GM23338 (cell line): ENCODE data around the gene THAP8.

ENCODE experiments used
- CREB1 ChIP-seq: fragments of 250-450 bp; sonication (Bioruptor Pico); IDR thresholded peaks from 2 replicates; pipeline ENCODE4 v1.5.0; 2020; ENCODE audit warnings: low read depth, mild to moderate bottlenecking, moderate library complexity
- EZH2 ChIP-seq: fragments of 200-600 bp; sonication (generic); IDR thresholded peaks from one replicate; pipeline ENCODE4 v1.8.0; 2017; ENCODE audit warnings: antibody characterized with exemption, mild to moderate bottlenecking, low read depth; ENCODE audit not compliant: unreplicated experiment
- EZH2phosphoT487 ChIP-seq: fragments of 200-600 bp; sonication (generic); IDR thresholded peaks from one replicate; pipeline ENCODE4 v1.8.1; 2018; ENCODE audit warnings: antibody characterized with exemption; ENCODE audit not compliant: unreplicated experiment
- JUNB ChIP-seq: IDR thresholded peaks from one replicate; pipeline ENCODE4 v1.6.1; 2016; ENCODE audit warnings: antibody characterized with exemption; ENCODE audit not compliant: unreplicated experiment
- POLR2AphosphoS5 ChIP-seq: IDR thresholded peaks from 2 replicates; pipeline ENCODE4 v1.6.1; 2016; ENCODE audit warnings: antibody characterized with exemption, low read depth
- ZNF114 ChIP-seq: fragments of 250-450 bp; sonication (Bioruptor Pico); IDR thresholded peaks from 2 replicates; pipeline ENCODE4 v1.5.0; 2020; ENCODE audit warnings: mild to moderate bottlenecking, moderate library complexity
- ZNF331 ChIP-seq: fragments of 250-450 bp; sonication (Bioruptor Pico); IDR thresholded peaks from 2 replicates; pipeline ENCODE4 v1.5.0; 2020; ENCODE audit warnings: low read depth, mild to moderate bottlenecking, moderate library complexity
- TF ChIP-seq, protein P1 (sequence below), 2 experiments: fragments of 200-600 bp in 1 of 2; sonication (generic) in 1 of 2; conservative IDR thresholded peaks; 2 replicates each; pipeline versions ENCODE4 v1.5.1 to v1.6.1; 2016 to 2017; ENCODE audit warnings: antibody characterized with exemption in 2 of 2, low read depth in 2 of 2, mild to moderate bottlenecking in 2 of 2, moderate library complexity in 1 of 2
- TF ChIP-seq, protein P2 (sequence below): IDR thresholded peaks from one replicate; pipeline ENCODE4 v1.6.1; 2018; ENCODE audit warnings: antibody characterized with exemption; ENCODE audit not compliant: unreplicated experiment
- TF ChIP-seq, protein P3 (sequence below): IDR thresholded peaks from 2 replicates; pipeline ENCODE4 v1.6.1; 2016; ENCODE audit warnings: antibody characterized with exemption

DNA sequence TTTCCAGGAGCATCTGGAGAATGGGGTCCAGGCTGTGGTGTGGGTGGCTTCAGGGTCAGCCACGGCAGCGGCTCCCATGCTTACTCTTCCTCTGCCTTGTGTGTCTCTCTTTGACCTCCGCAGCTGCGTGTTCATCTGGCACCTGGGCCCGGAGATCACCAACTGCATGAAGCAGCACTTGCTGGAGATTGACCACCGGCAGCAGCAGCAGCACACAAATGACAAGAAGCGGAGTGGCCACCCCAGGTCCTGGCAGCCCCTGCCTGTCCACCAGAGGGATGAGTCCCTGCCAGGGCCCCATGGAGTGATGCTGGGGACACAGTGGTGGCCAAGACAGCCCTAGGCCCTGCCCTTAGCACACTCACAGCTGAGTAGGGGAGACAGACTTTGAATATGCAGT is 38.5 kb upstream of the THAP8 start:
- TF ChIP-seq, protein P1, sequence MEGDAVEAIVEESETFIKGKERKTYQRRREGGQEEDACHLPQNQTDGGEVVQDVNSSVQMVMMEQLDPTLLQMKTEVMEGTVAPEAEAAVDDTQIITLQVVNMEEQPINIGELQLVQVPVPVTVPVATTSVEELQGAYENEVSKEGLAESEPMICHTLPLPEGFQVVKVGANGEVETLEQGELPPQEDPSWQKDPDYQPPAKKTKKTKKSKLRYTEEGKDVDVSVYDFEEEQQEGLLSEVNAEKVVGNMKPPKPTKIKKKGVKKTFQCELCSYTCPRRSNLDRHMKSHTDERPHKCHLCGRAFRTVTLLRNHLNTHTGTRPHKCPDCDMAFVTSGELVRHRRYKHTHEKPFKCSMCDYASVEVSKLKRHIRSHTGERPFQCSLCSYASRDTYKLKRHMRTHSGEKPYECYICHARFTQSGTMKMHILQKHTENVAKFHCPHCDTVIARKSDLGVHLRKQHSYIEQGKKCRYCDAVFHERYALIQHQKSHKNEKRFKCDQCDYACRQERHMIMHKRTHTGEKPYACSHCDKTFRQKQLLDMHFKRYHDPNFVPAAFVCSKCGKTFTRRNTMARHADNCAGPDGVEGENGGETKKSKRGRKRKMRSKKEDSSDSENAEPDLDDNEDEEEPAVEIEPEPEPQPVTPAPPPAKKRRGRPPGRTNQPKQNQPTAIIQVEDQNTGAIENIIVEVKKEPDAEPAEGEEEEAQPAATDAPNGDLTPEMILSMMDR (conservative IDR thresholded peaks at IDR 0.05; ENCODE audit: low read depth in 2 of 2): no peak
- TF ChIP-seq EZH2: no peak
- no peak for TF ChIP-seq POLR2AphosphoS5
- TF ChIP-seq, protein P2, sequence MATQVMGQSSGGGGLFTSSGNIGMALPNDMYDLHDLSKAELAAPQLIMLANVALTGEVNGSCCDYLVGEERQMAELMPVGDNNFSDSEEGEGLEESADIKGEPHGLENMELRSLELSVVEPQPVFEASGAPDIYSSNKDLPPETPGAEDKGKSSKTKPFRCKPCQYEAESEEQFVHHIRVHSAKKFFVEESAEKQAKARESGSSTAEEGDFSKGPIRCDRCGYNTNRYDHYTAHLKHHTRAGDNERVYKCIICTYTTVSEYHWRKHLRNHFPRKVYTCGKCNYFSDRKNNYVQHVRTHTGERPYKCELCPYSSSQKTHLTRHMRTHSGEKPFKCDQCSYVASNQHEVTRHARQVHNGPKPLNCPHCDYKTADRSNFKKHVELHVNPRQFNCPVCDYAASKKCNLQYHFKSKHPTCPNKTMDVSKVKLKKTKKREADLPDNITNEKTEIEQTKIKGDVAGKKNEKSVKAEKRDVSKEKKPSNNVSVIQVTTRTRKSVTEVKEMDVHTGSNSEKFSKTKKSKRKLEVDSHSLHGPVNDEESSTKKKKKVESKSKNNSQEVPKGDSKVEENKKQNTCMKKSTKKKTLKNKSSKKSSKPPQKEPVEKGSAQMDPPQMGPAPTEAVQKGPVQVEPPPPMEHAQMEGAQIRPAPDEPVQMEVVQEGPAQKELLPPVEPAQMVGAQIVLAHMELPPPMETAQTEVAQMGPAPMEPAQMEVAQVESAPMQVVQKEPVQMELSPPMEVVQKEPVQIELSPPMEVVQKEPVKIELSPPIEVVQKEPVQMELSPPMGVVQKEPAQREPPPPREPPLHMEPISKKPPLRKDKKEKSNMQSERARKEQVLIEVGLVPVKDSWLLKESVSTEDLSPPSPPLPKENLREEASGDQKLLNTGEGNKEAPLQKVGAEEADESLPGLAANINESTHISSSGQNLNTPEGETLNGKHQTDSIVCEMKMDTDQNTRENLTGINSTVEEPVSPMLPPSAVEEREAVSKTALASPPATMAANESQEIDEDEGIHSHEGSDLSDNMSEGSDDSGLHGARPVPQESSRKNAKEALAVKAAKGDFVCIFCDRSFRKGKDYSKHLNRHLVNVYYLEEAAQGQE: no peak
- no peak for TF ChIP-seq JUNB
- no peak for TF ChIP-seq EZH2phosphoT487
- no peak for TF ChIP-seq CREB1 (CRISPR knock-in tag)
- TF ChIP-seq, protein P3, sequence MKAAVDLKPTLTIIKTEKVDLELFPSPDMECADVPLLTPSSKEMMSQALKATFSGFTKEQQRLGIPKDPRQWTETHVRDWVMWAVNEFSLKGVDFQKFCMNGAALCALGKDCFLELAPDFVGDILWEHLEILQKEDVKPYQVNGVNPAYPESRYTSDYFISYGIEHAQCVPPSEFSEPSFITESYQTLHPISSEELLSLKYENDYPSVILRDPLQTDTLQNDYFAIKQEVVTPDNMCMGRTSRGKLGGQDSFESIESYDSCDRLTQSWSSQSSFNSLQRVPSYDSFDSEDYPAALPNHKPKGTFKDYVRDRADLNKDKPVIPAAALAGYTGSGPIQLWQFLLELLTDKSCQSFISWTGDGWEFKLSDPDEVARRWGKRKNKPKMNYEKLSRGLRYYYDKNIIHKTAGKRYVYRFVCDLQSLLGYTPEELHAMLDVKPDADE: no peak
- no peak for TF ChIP-seq ZNF114 (CRISPR knock-in tag)
- TF ChIP-seq ZNF331 (CRISPR knock-in tag): no peak
